ENCODE measurements around the gene TUBGCP3.

The TUBGCP3 gene

GRCh38 chr13:112519517-112520060 lies 68.4 kb downstream of the TUBGCP3 start:
- TF ChIP-seq CTCF (conservative IDR thresholded peaks at IDR 0.05; ENCODE audit: low read depth, low read length): no peak
- DNase-seq (ENCODE audit: low read depth): no peak
- no peak overlapping the region for H3K4me3 ChIP-seq (ENCODE audit: low read length)

GRCh38 chr13:112516218-112516617 lies 71.7 kb downstream of the TUBGCP3 start:
- no peak for TF ChIP-seq CTCF (conservative IDR thresholded peaks at IDR 0.05; ENCODE audit: low read depth, low read length)
- DNase-seq (ENCODE audit: low read depth): no peak
- H3K4me3 ChIP-seq (ENCODE audit: low read length): no peak overlapping the region

- no peak for DNase-seq (ENCODE audit: low read depth)
- no peak for TF ChIP-seq CTCF (conservative IDR thresholded peaks at IDR 0.05; ENCODE audit: low read depth, low read length)
- H3K4me3 ChIP-seq (ENCODE audit: low read length): no peak overlapping the region
These were observed 74.2 kb downstream of the TUBGCP3 start for GRCh38 chr13:112513761-112514160.

GRCh38 chr13:112510987-112511685 lies 76.8 kb downstream of the TUBGCP3 start:
- TF ChIP-seq CTCF (conservative IDR thresholded peaks at IDR 0.05; ENCODE audit: low read depth, low read length): no peak
- no peak overlapping the region for H3K4me3 ChIP-seq (ENCODE audit: low read length)
- DNase-seq (ENCODE audit: low read depth): no peak

GRCh38 chr13:112510002-112510780 lies 77.8 kb downstream of the TUBGCP3 start:
- DNase-seq (ENCODE audit: low read depth): peak; percentile 22
- no peak overlapping the region for H3K4me3 ChIP-seq (ENCODE audit: low read length)
- TF ChIP-seq CTCF (conservative IDR thresholded peaks at IDR 0.05; ENCODE audit: low read depth, low read length): peak; percentile 63

GRCh38 chr13:112509190-112509589 lies 78.8 kb downstream of the TUBGCP3 start:
- no peak for DNase-seq (ENCODE audit: low read depth)
- no peak for TF ChIP-seq CTCF (conservative IDR thresholded peaks at IDR 0.05; ENCODE audit: low read depth, low read length)
- no peak overlapping the region for H3K4me3 ChIP-seq (ENCODE audit: low read length)
